HepG2 (cell line): ENCODE measurements around the gene SPATS2. TPM values are rescaled to one million over a fixed set of nuclear protein-coding genes. Genes with fewer than 3 reads are reported as not detected.
A peak's percentile ranks its signal among the peaks of the same experiment; 100 is the strongest.

Experiments
- EEA1 ChIP-seq: sonication (generic); formaldehyde crosslinking; IDR thresholded peaks from 2 replicates; pipeline ENCODE4 v1.5.1; 2020; ENCODE audit warnings: mild to moderate bottlenecking, missing genetic modification reagents, borderline replicate concordance
- FOSL2 ChIP-seq: sonication (generic); formaldehyde crosslinking; IDR thresholded peaks from 2 replicates; pipeline ENCODE4 v1.4.0; 2020; ENCODE audit warnings: missing genetic modification reagents
- HOXA9 ChIP-seq: sonication (generic); formaldehyde crosslinking; IDR thresholded peaks from 2 replicates; pipeline ENCODE4 v1.8.1; 2022; ENCODE audit warnings: missing genetic modification reagents, mild to moderate bottlenecking, moderate library complexity, borderline replicate concordance
- JUN ChIP-seq: sonication (generic); formaldehyde crosslinking; IDR thresholded peaks from 2 replicates; pipeline ENCODE4 v1.4.0; 2020; ENCODE audit warnings: mild to moderate bottlenecking, missing genetic modification reagents
- PAWR ChIP-seq: sonication (generic); formaldehyde crosslinking; IDR thresholded peaks from 2 replicates; pipeline ENCODE4 v1.4.0; 2020; ENCODE audit warnings: missing genetic modification reagents, mild to moderate bottlenecking, borderline replicate concordance
- SETDB1 ChIP-seq: sonication (generic); formaldehyde crosslinking; IDR thresholded peaks from 2 replicates; pipeline ENCODE4 v1.5.1; 2020; ENCODE audit warnings: missing genetic modification reagents, mild to moderate bottlenecking, borderline replicate concordance
- SIN3A ChIP-seq: IDR thresholded peaks from 2 replicates; pipeline ENCODE4 v1.6.1; 2011; ENCODE audit warnings: low read depth, mild to moderate bottlenecking, control low read depth, low read length, borderline replicate concordance
- SMARCE1 ChIP-seq: fragments of 450-650 bp; IDR thresholded peaks from 2 replicates; pipeline ENCODE4 v1.6.1; 2017; ENCODE audit warnings: borderline replicate concordance
- SMYD3 ChIP-seq: sonication (generic); formaldehyde crosslinking; IDR thresholded peaks from 2 replicates; pipeline ENCODE4 v1.8.1; 2023; ENCODE audit warnings: mild to moderate bottlenecking, missing genetic modification reagents
- SNAPC4 ChIP-seq: sonication (generic); formaldehyde crosslinking; IDR thresholded peaks from 2 replicates; pipeline ENCODE4 v1.4.0; 2020; ENCODE audit warnings: mild to moderate bottlenecking, missing genetic modification reagents
- SP140L ChIP-seq: sonication (generic); formaldehyde crosslinking; IDR thresholded peaks from 2 replicates; pipeline ENCODE4 v1.4.0; 2020; ENCODE audit warnings: missing genetic modification reagents, borderline replicate concordance
- STAG1 ChIP-seq: sonication (generic); formaldehyde crosslinking; IDR thresholded peaks from 2 replicates; pipeline ENCODE4 v1.4.0; 2020; ENCODE audit warnings: missing genetic modification reagents
- THRA ChIP-seq: sonication (generic); formaldehyde crosslinking; IDR thresholded peaks from 2 replicates; pipeline ENCODE4 v1.4.0; 2020; ENCODE audit warnings: missing genetic modification reagents, borderline replicate concordance
- ZNF101 ChIP-seq: sonication (generic); formaldehyde crosslinking; IDR thresholded peaks from 2 replicates; pipeline ENCODE4 v1.4.0; 2020; ENCODE audit warnings: mild to moderate bottlenecking, low read depth, missing genetic modification reagents, borderline replicate concordance
- ZNF180 ChIP-seq: sonication (generic); formaldehyde crosslinking; IDR thresholded peaks from 2 replicates; pipeline ENCODE4 v1.4.0; 2020; ENCODE audit warnings: low read depth, missing genetic modification reagents, borderline replicate concordance
- ZNF616 ChIP-seq: sonication (generic); formaldehyde crosslinking; IDR thresholded peaks from 2 replicates; pipeline ENCODE4 v1.5.0; 2020; ENCODE audit warnings: low read depth, mild to moderate bottlenecking, missing genetic modification reagents
- ZNF7 ChIP-seq: IDR thresholded peaks from 2 replicates; pipeline ENCODE4 v1.6.1; 2016; ENCODE audit warnings: missing biosample characterization, missing genetic modification reagents
- polyA plus RNA-seq, 8 experiments: library from polyadenylated mRNA; depleted of rRNA in 3 of 8; stranded (reverse) in 7 of 8; unstranded in 1 of 8; fragments of >200 nt; fragmentation: Illumina TruSeq in 4 of 8; extraction: Trizol in 4 of 8; gene quantifications; 2 replicates each; pipeline versions ENCODE4 v1.2.1 to v1.2.3, GENCODE V29; 2011 to 2016; ENCODE audit warnings: low read depth in 4 of 8, missing spikeins in 1 of 8, mixed read lengths in 1 of 8; ENCODE audit not compliant: insufficient read depth in 1 of 8
- total RNA-seq, 5 experiments: library from RNA; depleted of rRNA; stranded (reverse); fragments of >200 nt; fragmentation: Illumina TruSeq; extraction: Trizol; gene quantifications; 2 replicates each; pipeline ENCODE4 v1.2.3, GENCODE V29; 2016; ENCODE audit warnings: low read depth in 1 of 5
- TF ChIP-seq, protein P1 (sequence below): sonication (generic); formaldehyde crosslinking; IDR thresholded peaks from 2 replicates; pipeline ENCODE4 v1.4.0; 2020; ENCODE audit warnings: missing genetic modification reagents, borderline replicate concordance
- TF ChIP-seq, protein P2 (sequence below): sonication (generic); formaldehyde crosslinking; IDR thresholded peaks from 2 replicates; pipeline ENCODE4 v1.5.0; 2020; ENCODE audit warnings: missing genetic modification reagents

Gene SPATS2
- total and polyA plus RNA-seq, 2 of the 13 experiments (the other 11 are each of a cell fraction or from before 2014, with no cell fraction given), result 19.3 to 28.1 TPM

DNA sequence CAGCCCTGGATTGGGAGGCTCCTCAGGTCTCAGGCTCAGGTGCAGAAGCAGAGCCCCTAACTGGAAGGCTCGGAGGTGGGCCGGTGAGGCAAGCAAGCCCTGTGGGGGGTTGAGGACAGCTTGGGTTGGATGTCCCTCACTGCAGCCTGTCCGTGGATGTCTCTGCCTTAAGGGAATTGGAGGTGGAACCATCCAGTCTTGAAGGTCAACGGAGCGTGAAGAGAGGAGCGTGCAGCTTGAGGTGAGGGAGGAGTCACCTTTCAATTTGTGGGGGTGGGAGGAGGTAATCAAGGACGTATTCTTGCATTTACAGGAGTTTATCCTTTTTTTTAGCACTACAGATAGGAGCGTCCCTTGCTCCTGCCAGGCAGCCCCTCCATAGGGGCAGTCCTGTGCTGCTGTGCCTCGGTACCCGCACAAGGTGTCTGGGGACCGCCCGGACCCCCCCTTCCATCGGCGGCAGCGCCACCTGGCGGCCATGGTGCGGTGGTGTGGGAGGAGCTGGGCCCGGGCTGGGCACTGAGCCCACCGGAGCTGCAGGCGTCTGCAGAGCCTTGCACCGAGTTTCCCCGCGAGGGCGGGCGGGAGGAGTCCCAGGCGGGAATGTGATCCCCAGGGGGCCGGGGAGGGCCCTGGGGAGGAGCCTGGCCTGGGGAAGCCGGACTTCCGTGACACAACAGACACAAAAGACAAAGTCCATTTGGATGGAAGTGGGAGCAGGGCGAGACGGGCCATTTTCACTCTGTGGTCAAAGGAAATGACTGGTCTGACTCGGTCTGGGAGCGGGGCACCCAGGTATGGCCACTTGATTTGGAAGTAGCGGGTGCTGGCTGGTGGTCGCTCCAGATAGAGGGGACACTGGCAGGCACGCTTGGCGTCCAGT, 19.7 kb upstream of the SPATS2 start (continued):
- TF ChIP-seq, protein P1, sequence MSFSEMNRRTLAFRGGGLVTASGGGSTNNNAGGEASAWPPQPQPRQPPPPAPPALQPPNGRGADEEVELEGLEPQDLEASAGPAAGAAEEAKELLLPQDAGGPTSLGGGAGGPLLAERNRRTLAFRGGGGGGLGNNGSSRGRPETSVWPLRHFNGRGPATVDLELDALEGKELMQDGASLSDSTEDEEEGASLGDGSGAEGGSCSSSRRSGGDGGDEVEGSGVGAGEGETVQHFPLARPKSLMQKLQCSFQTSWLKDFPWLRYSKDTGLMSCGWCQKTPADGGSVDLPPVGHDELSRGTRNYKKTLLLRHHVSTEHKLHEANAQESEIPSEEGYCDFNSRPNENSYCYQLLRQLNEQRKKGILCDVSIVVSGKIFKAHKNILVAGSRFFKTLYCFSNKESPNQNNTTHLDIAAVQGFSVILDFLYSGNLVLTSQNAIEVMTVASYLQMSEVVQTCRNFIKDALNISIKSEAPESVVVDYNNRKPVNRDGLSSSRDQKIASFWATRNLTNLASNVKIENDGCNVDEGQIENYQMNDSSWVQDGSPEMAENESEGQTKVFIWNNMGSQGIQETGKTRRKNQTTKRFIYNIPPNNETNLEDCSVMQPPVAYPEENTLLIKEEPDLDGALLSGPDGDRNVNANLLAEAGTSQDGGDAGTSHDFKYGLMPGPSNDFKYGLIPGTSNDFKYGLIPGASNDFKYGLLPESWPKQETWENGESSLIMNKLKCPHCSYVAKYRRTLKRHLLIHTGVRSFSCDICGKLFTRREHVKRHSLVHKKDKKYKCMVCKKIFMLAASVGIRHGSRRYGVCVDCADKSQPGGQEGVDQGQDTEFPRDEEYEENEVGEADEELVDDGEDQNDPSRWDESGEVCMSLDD, result peak; percentile 93; the same call in 1 of the 2 replicates
- TF ChIP-seq SIN3A, result peak; percentile 84; the same call in 1 of the 2 replicates
- TF ChIP-seq SP140L (CRISPR knock-in tag), result no peak
- TF ChIP-seq THRA (CRISPR knock-in tag), result peak; percentile 82
- TF ChIP-seq SMARCE1, result no peak
- no peak for TF ChIP-seq PAWR (CRISPR knock-in tag)
- peak; percentile 44 for TF ChIP-seq FOSL2 (CRISPR knock-in tag)
- 0 out of 2 replicates have a peak, but pooled peaks have one; percentile 22 for TF ChIP-seq ZNF616 (CRISPR knock-in tag)
- no peak for TF ChIP-seq SETDB1 (CRISPR knock-in tag)
- no peak for TF ChIP-seq ZNF180
- no peak for TF ChIP-seq EEA1 (CRISPR knock-in tag)
- TF ChIP-seq, protein P2, sequence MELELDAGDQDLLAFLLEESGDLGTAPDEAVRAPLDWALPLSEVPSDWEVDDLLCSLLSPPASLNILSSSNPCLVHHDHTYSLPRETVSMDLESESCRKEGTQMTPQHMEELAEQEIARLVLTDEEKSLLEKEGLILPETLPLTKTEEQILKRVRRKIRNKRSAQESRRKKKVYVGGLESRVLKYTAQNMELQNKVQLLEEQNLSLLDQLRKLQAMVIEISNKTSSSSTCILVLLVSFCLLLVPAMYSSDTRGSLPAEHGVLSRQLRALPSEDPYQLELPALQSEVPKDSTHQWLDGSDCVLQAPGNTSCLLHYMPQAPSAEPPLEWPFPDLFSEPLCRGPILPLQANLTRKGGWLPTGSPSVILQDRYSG (CRISPR knock-in tag), result peak; percentile 81; the same call in 1 of the 2 replicates
- TF ChIP-seq SMYD3, result no peak
- no peak for TF ChIP-seq HOXA9 (CRISPR knock-in tag)
- TF ChIP-seq JUN (CRISPR knock-in tag), result no peak
- TF ChIP-seq SNAPC4 (CRISPR knock-in tag), result no peak
- peak; percentile 44 for TF ChIP-seq STAG1 (CRISPR knock-in tag)
- TF ChIP-seq ZNF101 (CRISPR knock-in tag), result no peak
- no peak for TF ChIP-seq ZNF7
